IPS-18a (cell line): ENCODE results near the gene VKORC1L1.

Source experiments
- H3K27ac ChIP-seq: one replicate; pipeline ENCODE4 v1.5.1; 2013; ENCODE audit warnings: low read length
- H3K27me3 ChIP-seq: one replicate; pipeline ENCODE4 v1.6.1; 2013; ENCODE audit warnings: mild to moderate bottlenecking, low read length; ENCODE audit not compliant: control insufficient read depth, insufficient read depth
- H3K36me3 ChIP-seq: one replicate; pipeline ENCODE4 v1.6.1; 2013; ENCODE audit warnings: low read depth, low read length; ENCODE audit not compliant: control insufficient read depth
- H3K4me1 ChIP-seq: one replicate; pipeline ENCODE4 v1.6.1; 2013; ENCODE audit warnings: low read depth, low read length; ENCODE audit not compliant: control insufficient read depth
- H3K4me3 ChIP-seq: one replicate; pipeline ENCODE4 v1.5.1; 2013; ENCODE audit warnings: low read length
- H3K9ac ChIP-seq: one replicate; pipeline ENCODE4 v1.6.1; 2013; ENCODE audit warnings: mild to moderate bottlenecking, low read length, moderate library complexity
- H3K9me3 ChIP-seq: one replicate; pipeline ENCODE4 v1.6.1; 2013; ENCODE audit warnings: low read depth, low read length; ENCODE audit not compliant: control insufficient read depth

Gene VKORC1L1

DNA sequence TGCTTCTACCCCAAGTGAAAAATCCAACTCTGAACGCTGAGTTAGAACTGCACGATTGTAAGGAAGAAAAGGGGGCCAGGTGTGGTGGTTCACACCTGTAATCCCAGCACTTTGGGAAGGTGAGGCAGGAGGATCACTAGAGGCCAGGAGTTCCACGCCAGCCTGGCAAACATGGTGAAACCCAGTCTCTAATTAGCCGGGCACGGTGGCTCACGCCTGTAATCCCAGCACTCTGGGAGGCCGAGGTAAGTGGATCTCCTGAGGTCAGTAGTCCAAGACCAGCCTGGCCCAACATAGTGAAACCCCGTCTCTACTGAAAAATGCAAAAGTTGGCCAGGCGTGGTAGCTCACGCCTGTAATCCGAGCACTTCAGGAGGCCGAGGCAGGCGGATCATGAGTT, 100.1 kb downstream of the VKORC1L1 start:
- peaks cover 68% of the 10 kb centered on the region for H3K36me3 ChIP-seq
- H3K27ac ChIP-seq: no peak overlapping the region
- H3K4me1 ChIP-seq: no peaks in the 10 kb centered on the region
- no peaks in the 10 kb centered on the region for H3K9me3 ChIP-seq
- no peak overlapping the region for H3K4me3 ChIP-seq
- no peaks in the 10 kb centered on the region for H3K27me3 ChIP-seq
- H3K9ac ChIP-seq: no peak overlapping the region

DNA sequence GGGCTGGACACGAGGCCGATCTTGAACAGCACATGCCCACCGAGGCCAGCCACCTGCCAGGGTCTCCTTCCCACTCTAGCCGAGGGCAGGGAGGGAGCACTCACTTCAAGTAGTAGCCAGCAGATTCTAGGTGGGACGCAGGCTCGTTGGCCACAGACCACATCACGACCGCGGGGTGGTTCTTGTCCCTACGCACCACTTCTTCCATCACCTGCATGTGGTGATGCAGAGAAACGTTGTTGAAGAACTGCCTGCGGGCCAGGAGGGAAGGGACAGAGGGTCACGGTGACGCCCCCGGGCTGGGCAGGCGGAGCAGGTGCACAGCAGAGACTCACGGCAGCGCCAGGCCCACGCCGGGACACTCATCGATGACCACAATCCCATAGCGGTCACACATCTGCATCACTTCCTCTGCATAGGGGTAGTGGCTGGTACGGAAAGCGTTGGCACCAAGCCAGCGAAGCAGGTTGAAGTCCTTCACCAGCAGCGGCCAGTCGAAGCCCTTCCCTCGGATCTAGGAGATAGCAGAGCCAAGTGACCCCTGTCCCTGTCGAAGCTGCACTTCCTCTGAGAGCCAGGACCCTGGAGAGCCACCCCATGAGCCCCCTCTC, 101.4 kb downstream of the VKORC1L1 start:
- no peaks in the 10 kb centered on the region for H3K9me3 ChIP-seq
- no peak overlapping the region for H3K27ac ChIP-seq
- H3K4me3 ChIP-seq: no peak overlapping the region
- no peaks in the 10 kb centered on the region for H3K27me3 ChIP-seq
- H3K9ac ChIP-seq: no peak overlapping the region
- H3K36me3 ChIP-seq: peaks cover 64% of the 10 kb centered on the region
- no peaks in the 10 kb centered on the region for H3K4me1 ChIP-seq

DNA sequence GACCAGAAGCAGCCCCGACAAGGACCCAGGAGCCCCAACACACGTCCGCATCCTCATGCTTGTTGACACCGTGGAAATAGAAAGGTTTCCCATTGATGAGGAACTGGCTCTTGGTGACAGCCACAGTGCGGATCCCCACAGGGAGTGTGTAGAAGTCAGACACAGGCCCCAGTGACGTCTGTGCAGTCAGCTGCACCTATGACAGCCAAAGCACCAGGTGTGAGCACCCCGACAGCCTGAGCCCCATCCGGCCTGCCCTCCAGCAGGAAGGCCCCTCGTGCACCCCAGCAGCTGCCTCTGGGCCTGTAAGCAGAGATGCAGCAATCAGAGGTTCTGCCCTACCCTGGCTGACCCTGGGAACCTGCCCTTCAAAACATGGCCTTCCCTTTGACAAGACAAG, 102.0 kb downstream of the VKORC1L1 start:
- no peaks in the 10 kb centered on the region for H3K4me1 ChIP-seq
- H3K27me3 ChIP-seq: no peaks in the 10 kb centered on the region
- no peaks in the 10 kb centered on the region for H3K9me3 ChIP-seq
- H3K27ac ChIP-seq: no peak overlapping the region
- H3K4me3 ChIP-seq: no peak overlapping the region
- H3K9ac ChIP-seq: no peak overlapping the region
- H3K36me3 ChIP-seq: peaks cover 64% of the 10 kb centered on the region

DNA sequence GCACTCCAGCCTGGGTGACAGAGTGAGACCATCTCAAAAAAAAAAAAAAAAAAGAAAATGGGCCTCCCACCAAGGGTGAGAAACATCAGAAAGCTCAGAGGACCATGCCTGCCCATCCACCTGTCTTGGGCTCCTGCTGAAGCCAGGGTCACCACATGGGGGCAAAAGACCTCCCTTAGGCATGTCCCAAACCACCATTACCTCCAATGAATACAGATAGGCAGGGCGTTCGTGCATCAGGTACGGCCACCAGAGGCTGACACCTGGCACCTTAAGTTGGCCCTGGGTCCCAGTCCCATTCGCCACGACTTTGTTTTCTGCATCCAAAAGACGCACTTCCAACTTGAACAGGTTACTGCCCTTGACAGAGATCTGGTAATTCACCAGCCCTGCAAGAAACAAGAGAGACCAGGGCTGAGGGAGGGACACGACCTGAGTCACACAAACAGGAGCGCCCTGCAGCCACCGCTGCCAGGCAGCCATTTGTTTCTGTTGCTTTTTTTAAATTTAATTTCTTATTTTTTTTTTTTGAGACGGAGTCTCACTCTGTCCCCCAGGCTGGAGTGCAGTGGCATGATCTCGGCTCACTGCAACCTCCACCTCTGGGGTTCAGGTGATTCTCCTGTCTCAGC, 103.1 kb downstream of the VKORC1L1 start:
- H3K9ac ChIP-seq: no peak overlapping the region
- H3K36me3 ChIP-seq: peaks cover 56% of the 10 kb centered on the region
- no peaks in the 10 kb centered on the region for H3K27me3 ChIP-seq

GRCh38 chr7:65976659-65977196, 103.9 kb downstream of the VKORC1L1 start:
- H3K9ac ChIP-seq: no peak overlapping the region
- peaks cover 51% of the 10 kb centered on the region for H3K36me3 ChIP-seq
- H3K4me1 ChIP-seq: no peaks in the 10 kb centered on the region
- H3K27me3 ChIP-seq: no peaks in the 10 kb centered on the region
- no peaks in the 10 kb centered on the region for H3K9me3 ChIP-seq
- no peak overlapping the region for H3K4me3 ChIP-seq
- no peak overlapping the region for H3K27ac ChIP-seq

More for the DNA sequence above, 103.1 kb downstream of the VKORC1L1 start:
- no peaks in the 10 kb centered on the region for H3K9me3 ChIP-seq
- no peak overlapping the region for H3K27ac ChIP-seq
- no peak overlapping the region for H3K4me3 ChIP-seq
- no peaks in the 10 kb centered on the region for H3K4me1 ChIP-seq

- no peaks in the 10 kb centered on the region for H3K27me3 ChIP-seq
- H3K36me3 ChIP-seq: peaks cover 31% of the 10 kb centered on the region
- no peaks in the 10 kb centered on the region for H3K9me3 ChIP-seq
- H3K4me3 ChIP-seq: no peak overlapping the region
- H3K9ac ChIP-seq: no peak overlapping the region
- H3K27ac ChIP-seq: no peak overlapping the region
- H3K4me1 ChIP-seq: no peaks in the 10 kb centered on the region
Measured at GRCh38 chr7:65978891-65979582, 106.2 kb downstream of the VKORC1L1 start.

DNA sequence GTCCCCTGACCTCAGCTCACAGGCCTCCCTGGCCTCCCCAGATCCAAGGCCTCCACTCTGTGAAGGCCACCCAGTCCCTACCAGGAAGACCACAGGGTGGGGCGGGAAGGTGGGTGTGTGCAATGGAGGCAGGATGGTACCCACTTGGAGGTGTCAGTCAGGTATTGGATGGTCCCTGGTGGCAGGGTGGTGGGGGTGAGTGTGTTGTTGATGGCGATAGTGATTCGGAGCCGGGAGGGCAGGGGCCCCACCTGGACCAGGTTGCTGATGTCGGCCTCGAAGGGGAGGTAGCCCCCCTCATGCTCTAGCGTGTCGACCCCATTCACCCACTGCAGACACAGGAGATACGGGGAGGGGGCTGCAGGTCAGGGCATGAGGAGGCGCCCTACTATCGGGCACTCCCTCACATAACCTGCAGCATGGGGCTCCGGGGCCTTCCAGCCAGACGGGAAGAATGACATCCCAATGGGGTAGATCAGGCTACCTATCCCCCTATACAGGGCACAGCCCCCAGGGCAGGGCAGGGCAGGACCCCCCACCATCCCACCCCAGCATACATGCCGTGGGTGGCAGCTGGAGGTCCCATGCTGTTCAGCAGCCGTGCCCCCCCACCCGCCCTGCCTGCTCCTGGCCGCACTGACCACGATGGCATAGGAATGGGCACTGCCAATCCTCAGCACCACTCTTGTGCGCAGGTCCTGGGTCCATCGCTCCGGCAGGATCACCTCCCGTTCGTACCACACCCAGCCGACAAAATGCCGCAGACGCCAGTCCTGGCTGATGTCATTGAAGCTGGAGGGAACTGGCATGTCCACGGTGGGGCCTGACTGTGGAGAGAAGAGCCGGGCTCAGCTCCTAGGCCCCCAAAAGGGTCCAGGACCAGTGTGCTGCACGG, 107.0 kb downstream of the VKORC1L1 start:
- no peaks in the 10 kb centered on the region for H3K27me3 ChIP-seq
- no peaks in the 10 kb centered on the region for H3K9me3 ChIP-seq
- H3K9ac ChIP-seq: no peak overlapping the region
- H3K36me3 ChIP-seq: peaks cover 23% of the 10 kb centered on the region
- no peak overlapping the region for H3K27ac ChIP-seq
- no peak overlapping the region for H3K4me3 ChIP-seq
- no peaks in the 10 kb centered on the region for H3K4me1 ChIP-seq

- Histone ChIP-seq H3K9me3 (no peaks in the 10 kb centered on the region), H3K4me3 (peak overlapping the region; percentile 74), H3K27ac (no peak overlapping the region), H3K9ac (peak overlapping the region; percentile 89), H3K27me3 (no peaks in the 10 kb centered on the region), H3K36me3 (peaks cover 16% of the 10 kb centered on the region), H3K4me1 (no peaks in the 10 kb centered on the region)
Measured at GRCh38 chr7:65980478-65981250, 107.8 kb downstream of the VKORC1L1 start.

GRCh38 chr7:65981965-65982792, 109.3 kb downstream of the VKORC1L1 start, which contains the start of gene GUSB:
GUSB (minus strand) TSS chr7:65982213; CDS start chr7:65982183, 30 bp downstream.
- Histone ChIP-seq H3K27me3 (no peaks in the 10 kb centered on the region), H3K36me3 (peaks cover 9% of the 10 kb centered on the region), H3K4me1 (no peaks in the 10 kb centered on the region), H3K9me3 (no peaks in the 10 kb centered on the region), H3K4me3 (peak within 1 kb of the TSS; percentile 74), H3K27ac (peak within 1 kb of the TSS; percentile 45), H3K9ac (peak within 1 kb of the TSS; percentile 89)
